Stimulated activated CD4-positive, alpha-beta T cell treated with anti-CD3 and anti-CD28 coated beads, Interleukin-4, amount 100 ng/mL, for 1 hour (primary cell): Measurements from ENCODE around the gene GPR55.

Source experiments
- DNase-seq: peaks from one replicate; pipeline ENCODE4 v3.0.0-alpha.2; 2020

Gene GPR55

DNA sequence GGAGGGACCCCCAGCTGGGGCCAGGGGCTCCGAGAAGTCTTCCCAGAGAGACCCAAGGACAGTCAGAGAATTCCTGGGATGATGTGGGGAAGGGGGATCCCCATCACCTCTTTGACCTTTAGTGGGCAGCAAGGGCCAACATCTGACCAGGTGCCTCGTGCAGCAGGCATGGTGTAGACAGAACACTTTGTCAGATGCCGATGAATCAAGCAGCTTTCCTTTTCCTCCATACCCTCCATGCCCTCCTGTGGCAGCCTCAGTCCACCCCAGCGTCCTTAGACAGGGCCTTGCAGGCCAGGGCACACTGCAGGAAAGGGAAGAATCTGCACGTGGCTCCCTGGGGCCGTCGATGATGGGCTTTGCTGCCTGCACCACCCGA is 26.3 kb downstream of the GPR55 start:
- no peak for DNase-seq

DNA sequence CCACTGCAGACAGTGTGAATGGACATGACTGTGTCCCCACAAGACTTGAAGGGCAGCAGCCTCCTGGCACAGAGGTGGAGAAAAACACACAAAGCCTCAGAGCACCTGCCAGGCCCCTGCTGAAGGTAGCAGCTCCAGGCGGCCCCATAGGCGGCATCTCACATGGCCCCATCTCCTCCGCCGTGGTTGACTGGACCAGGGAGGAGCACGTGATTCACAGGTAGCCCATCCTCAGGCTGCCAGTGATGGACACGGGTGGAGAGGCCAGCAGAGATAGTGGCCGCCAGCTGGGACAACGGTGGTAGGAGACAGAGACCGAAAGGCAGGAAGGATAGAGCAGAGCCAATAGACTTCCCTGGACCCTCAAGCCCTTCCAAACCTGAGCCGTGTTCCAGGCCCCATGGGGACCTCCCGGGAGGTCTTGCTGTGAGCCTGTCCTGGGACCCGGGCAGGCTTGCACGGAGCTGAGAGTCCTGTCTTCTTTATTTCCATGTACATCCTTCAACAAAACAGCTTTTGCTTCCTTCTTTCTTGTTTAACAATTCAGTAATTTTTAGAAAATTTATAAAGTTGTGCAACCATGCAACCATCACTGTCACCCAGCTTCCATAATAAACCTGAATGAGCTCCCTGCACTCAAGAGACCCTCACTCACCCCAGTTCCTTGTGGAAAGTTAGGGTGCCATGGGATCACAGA is 26.9 kb downstream of the GPR55 start:
- DNase-seq, result no peak

DNA sequence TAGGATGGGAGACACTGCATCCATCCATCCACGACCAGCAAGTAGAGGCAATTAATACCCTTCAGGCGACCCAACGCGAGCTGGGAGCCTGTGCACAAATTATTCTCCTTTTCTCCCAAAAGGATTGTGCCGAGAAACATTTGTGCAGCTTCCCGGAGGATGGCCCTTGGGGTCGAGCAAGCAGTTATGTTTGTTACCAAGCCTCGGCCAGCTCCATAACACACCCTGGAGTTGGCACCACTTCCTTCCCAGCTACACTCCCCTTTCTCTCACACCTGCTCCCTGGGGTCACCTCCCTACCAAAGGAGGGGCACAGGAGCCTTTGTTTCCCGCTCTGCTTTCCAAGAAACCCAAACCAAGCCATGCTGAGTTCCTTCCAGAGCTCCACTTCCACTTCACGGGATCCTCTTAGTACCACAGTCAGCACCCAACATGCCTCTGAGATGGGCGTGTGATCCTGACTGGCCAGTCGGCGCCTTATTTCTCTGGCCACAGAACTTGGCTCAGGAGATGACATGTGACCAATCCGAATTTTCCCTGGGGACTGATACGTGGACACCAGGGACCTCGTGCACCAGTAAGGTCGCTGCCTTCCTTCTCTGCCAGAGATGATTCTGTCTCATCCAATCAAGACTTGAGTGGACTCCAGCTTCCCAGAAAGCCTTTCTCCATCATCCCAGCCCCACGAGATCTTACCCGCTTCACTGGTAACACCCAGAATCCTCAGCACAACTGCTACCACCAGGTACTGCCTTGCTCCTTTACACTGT is 28.5 kb downstream of the GPR55 start:
- no peak for DNase-seq

DNA sequence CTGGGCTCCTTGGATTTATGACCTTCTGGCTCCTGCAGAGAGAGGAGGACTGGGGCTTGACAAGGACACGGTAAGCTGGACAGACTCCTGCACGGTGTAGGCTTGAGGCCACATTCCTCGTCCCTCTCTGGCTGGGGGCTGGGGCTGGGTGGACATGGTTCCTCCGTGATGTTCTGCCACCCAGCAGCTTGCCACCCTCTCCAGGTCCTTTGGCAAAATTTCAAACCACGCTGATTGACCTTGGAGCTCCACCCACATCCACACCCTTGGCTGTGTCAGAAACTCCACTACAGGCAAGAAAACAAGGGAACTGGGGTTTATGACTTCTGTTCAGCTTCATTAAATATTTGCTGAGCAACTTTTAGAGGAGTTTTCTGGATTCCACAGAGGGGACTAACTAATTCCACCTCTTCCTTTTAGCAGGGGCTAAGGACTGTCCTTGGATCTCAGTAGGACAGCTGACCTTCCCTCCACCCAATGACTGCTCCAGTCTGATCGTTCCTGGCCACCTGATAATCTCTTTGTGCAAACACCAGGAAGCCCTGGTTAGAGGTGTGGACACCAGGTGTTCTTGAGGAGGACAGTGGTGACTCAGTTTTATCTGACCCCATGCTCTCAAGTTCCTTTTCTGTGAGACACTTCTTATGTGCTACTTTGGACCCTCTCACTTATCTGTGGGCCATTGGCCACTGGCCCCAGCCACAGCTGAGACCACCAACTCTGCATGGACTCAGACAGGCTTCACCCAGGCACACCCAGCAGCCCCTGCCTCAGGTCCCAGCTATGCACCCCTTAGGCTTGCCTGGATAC is 29.3 kb downstream of the GPR55 start:
- no peak for DNase-seq

DNA sequence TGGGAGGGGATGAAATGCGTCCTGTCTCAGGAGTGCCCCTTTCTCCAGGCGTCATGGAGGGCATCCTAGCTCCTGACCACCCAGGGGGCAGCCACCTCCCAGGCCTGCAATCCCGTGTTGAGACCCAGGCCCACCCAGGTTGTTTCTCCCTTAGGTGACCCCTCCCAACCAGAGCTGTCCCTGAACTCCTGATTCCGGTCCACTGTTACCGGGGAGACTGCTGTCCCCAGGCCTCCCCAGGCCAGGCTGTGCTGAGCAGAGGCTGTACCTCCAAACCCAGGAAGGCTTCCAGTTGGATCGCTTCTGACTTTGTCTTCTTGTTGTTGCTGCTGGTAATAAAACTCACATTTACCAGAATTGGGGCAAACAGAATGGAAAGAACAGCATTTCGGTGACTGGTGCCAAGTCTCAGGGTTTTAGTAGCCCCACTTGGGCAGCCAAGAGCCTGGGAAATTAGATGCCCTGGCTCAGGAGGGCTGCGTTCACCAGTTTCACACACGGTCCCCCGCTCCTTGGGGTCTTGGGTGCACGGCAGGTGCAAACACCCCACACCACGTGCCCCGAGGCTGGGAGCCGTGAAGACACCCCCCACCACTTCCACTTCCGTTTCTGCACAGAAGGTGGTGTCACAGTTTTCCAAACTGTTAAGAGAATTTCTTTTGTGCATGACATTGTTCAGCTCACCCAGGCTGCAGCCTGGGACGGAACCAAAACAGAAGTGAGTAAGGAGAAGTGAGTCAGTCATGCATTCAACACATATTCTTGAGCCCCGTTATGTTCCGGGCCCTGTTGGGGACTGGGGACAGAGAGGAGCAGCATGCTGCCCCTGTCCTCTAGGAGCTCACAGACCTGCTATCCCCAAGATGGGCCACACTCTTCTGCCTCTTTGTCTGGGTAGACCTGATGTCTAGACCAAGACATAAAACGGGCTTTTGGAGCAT is 30.9 kb downstream of the GPR55 start:
- no peak for DNase-seq

DNA sequence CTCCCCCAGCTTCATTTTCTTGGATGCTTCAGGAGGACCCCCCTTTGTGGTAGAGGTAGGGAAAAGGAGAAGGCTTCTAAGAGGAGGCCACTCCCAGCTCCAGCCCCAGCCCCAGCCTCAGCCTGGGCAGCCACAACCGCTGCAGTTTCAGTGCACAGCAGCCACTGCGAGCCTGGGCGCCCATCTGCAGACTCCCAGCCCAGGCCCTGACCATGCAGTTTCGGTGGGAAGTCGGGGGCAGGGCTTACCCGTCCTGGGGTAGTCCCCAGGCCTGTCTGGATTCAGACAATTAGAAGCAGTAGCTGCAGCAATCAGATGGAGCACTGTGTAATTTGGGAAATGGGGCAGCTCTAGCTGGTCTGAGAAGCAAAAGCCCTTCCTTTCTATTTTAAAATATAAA is 31.7 kb downstream of the GPR55 start:
- DNase-seq, result no peak

DNA sequence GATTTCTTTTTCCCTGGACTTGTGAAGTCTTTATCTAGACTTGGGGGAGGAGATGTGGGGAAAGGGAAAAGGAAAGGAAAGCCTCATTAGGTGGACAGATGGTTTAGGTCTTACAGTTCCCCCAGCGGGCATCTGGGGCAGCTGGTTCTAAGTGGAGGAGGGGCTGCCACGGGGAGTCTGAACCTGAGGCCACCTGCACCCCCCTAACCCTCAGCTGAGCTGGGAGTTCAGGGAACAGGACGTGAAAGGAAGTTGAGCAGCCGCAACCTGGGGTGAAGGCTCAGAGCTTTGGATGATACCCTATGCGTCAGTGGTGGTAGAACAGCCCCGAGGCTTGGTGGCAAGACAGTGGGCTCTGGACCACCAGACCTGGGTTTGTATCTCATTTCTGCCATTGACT is 33.5 kb downstream of the GPR55 start:
- no peak for DNase-seq

DNA sequence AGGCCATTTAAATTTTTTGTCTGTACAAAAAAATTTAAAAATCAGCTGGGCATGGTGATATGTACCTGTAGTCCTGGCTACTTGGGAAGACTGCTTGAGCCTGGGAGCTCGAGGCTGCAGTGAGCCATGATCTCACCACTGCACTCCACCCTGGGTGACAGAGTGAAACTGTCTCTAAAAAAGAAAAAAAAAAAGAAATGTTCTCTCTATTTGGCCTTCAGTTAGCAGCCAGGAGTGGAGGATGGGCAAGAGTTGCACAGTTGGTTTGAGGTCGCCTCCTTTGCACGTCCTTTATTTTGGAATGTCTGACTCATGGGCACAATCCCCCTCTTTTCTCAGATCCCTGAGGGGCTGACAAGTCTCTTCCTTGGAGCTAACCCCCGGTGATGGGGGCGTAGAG is 34.0 kb downstream of the GPR55 start:
- no peak for DNase-seq

DNA sequence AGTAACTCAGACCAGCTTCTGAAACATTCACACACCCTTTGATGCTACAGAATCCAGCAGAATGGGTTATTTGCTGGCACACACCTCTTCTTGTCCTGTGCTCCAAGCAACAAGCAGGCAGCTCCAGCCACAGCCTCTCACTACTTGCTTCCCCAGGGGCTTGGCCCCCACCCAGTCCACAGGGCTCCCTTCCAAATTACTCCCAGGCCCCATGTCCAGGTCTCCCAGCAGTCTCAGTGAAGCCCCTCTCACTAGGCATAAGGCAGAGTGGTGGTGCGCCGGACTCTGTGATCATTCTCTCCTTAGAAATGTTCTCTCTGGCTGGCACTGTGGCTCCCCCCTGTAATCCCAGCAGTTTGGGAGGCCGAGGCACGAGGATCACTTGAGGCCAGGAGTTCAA is 34.4 kb downstream of the GPR55 start:
- DNase-seq, result no peak

DNA sequence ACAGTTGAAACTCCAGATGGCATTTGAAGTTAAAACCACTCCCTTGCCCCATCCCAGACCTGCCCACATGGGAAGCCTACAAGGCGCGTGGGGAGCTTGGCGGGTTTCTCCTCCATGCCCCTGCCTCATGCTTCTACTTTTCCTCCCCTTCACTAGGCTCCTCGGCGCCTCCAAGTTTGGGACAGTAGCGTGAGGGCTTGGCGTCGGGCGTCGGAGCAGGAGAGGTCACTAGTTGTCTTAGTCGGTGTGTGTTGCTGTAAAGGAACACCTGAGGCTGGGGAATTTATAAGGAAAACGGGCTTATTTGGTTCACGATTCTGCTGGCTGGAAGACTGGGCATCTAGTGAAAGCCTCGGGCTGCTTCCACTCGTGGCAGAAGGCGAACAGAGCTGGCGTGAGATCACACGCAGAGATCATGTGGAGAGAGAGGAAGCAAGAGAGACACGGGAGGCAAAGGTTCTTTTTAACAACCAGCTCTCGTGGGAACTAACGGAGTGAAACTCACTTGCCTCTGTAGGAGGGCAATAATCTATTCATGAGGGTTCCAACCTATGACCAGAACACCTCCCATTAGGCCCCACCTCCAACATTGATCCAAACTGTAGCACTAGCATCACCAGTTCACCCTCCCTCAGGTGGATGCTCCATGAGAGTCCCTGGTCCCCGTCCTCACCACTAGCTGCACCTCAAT is 35.0 kb downstream of the GPR55 start:
- no peak for DNase-seq

DNA sequence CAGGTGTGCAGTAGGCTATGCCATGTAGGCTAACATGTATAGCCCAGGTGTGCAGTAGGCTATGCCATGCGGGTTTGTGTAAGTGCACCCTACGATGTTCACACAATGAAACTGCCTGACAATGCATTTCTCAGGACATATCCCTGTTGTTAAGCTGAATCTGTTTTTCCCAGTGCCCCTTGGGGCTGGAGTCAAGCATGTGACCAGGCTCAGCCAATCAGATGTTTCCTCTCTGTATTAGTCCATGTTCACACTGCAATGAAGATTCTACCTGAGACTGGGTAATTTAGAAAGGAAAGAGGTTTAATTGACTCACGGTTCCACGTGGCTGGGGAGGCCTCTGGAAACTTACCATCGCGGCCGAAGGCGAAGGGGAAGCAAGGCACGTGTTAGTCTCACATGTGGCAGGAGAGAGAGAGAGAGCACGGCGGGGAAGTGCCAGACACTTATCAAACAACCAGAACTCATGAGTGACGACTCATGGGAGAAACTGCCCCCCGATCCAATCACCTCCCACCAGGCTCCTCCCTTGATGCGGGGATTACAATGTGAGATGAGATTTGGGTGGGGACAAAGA is 36.1 kb downstream of the GPR55 start:
- DNase-seq, result no peak

DNA sequence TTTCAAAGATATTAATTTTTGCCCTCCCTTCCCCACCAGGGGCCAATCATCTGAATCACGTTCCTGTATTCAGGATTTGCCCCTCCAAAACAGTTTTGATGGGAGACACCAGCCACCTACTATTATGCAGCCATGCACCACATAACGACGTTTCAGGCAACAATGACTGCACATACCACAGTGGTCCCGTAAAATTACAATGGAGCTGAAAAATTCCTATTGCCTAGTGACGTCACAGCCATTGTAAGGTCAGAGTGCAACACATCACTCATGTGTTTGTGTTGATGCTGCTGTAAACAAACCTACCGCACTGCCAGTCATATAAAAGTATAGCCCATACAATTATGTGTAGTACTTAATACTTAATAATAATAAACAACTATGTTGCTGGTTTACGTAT is 37.7 kb downstream of the GPR55 start:
- no peak for DNase-seq

DNA sequence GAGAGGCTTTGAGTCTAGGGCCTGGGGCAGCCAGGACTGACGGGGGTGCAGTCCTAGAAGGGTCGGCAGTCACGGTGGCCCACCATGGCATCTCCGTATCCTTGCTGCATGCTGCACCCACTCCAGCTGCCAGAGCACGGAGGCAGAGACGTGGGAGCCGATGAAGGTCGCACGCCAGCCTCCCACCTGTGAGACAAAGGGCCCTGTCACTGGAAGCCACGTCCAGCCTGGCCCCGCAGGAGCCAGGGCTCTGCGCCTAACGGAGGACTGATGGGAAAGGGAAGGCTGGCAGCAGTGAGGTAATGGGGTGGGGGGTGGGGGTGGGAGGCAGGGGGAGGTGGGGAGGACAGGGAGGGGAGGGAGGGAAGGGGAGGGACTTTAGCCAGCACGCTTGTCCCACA is 38.4 kb downstream of the GPR55 start:
- no peak for DNase-seq

DNA sequence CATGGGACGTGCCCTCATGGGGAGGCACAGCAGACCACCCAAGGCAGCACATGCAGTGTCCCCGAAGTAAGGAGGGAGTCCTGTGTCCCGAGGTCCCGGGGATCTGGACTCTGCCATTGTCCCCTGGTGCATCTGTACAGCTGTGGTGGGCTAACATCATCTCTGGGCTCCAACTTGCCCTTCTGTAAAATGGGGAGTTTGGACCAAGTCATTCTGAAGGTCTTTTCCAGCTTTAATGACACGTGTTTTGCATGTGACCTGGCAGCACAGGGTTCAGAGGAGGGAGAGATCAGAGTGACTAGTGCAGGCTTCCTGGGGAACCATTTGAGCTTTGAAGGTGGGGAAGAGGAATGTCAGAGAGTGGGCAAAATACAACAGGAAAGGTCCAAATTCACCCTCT is 38.8 kb downstream of the GPR55 start:
- no peak for DNase-seq

DNA sequence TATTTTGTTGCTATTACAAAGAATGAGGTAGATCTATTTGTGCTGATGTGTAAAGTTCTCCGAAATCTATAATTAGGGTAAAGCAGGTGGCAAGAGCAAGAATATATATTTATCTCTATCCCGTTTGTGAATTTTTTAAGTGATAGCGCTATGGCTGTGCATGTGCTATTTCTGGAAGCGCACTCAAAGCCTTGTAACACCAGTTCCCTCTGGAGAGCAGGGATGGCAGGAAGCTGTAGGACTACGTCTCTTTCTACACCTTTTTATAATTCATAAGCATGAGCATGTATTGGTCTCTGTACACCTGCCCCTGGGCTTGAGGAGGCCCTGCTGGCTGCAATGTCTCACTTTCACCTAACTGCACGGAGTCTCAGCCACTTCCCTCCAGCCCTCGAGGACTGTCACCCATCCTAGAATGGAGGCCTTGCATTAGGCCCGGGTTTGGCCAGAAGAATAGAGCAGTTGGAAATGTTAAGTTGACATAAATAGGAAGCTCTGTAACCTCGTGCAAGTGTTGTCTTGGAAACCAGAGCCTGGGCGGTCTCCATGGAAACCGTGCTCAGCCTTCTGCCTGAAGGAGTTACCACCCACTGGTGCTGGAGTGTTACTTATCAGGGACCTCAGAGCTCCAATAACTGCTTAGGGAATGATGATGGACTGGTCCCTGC is 39.4 kb downstream of the GPR55 start:
- no peak for DNase-seq

DNA sequence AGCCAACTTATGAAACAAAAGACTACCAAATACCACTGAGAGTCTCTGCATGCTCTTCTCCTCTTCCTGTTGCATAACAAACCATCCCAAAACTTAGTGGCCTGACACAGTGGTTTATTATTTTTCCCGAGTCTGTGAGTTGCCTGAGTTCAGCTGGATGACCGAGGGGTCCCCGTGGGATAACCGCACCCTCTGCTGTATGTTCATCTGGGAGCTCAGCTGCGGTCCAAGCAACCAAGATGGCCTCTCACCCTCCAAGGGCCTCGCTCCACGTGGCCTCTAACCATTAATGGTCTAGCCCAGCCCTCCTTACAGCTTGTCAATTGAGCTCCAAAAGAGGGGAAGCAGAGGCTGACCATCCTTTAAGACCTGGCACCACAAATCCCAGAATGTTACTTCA is 43.2 kb downstream of the GPR55 start:
- no peak for DNase-seq

DNA sequence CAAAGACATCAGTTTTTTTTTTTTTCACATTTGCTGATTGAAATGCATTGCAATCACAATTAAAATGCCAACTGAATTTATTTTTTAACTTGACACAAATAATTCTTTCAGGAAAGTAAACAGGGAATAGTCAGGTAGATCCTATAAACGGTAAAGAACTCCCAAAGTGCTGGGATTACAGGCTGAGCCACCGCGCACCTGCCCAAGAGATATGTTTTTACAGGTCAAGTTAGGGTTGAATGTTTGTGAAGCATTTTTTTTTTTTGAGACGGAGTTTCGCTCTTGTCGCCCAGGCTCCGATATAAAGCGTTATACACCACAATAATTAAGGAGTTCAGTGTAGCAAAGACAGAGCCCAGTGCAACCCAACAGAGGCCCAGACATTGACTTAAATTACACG is 45.2 kb downstream of the GPR55 start:
- DNase-seq, result no peak

DNA sequence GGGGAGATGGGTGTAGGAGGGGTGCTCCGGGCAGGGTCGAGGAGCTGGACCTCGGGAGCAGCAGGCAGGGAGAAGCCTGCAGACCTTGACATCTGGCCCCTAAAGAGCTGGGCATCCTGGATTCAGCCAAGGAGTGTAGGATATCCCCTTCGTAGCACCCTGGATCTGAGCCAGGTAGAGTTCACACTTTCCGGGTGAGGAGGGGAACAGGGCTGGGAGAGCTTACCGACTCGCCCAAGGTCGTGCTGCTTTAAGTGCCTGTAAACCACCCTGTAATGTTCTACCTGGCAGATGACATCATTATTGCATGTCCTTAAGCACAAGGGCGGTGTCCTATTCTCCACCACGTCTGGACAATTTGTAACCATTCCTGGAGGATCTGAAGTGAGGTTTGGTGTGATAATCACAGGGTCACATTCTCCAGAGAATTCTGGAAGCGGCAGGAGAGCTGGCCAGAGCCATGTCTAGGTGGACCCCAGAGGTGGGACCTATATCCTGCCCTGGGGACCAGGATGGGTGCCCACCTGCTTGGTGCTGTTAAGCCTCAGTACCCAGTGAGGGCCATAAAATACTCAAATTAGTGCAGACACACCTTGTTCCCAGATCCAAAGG is 45.7 kb downstream of the GPR55 start:
- DNase-seq, result no peak

DNA sequence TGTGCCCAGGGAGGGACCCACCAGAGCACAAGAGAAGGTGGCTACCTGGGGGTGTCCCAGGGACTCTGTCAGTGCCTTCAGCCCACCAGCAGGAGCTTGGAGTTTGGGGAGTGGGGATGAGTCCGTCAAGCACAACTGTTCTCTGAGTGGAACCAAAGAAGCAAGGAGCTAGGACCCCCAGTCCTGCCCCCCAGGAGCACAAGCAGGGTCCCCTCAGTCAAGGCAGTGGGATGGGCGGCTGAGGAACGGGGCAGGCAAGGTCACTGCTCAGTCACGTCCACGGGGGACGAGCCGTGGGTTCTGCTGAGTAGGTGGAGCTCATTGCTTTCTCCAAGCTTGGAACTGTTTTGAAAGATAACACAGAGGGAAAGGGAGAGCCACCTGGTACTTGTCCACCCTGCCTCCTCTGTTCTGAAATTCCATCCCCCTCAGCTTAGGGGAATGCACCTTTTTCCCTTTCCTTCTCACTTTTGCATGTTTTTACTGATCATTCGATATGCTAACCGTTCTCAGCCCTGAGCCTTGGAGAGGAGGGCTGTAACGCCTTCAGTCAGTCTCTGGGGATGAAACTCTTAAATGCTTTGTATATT is 46.3 kb downstream of the GPR55 start:
- no peak for DNase-seq
